Psoas muscle (tissue), 8 donors: ENCODE data around the gene FGGY. TPM values are rescaled to one million over a fixed set of nuclear protein-coding genes. Genes with fewer than 3 reads are reported as not detected.
A peak's percentile ranks its signal among the peaks of the same experiment; 100 is the strongest.

ENCODE experiments used
- ATAC-seq, 4 donors: fragments of 200-7000 bp; cut with Tn5 transposase; one replicate each; pipeline ENCODE4 v1.9.1; 2020; ENCODE audit warnings: moderate library complexity in 3 of 4, mild to moderate bottlenecking in 2 of 4
- DNase-seq, 2 donors: peaks; one replicate each; pipeline ENCODE4 v3.0.0-alpha.2; 2020
- H3K27ac ChIP-seq: fragments of 200-600 bp; one replicate; pipeline ENCODE4 v1.8.0; 2022
- H3K27me3 ChIP-seq, 3 donors: fragments of 200-600 bp in 1 of 3; one replicate each; pipeline versions ENCODE4 v1.6.1 to v1.8.0; 2013 to 2022; ENCODE audit warnings: low read length in 2 of 3, mild to moderate bottlenecking in 2 of 3, moderate library complexity in 1 of 3; ENCODE audit not compliant: insufficient read depth in 3 of 3
- H3K36me3 ChIP-seq, 2 donors: fragments of 200-600 bp in 1 of 2; one replicate each; pipeline versions ENCODE4 v1.6.1 to v1.8.0; 2013 to 2022; ENCODE audit warnings: low read depth in 1 of 2, mild to moderate bottlenecking in 1 of 2, moderate library complexity in 1 of 2; ENCODE audit not compliant: insufficient read depth in 1 of 2
- H3K4me1 ChIP-seq: fragments of 200-600 bp; one replicate; pipeline ENCODE4 v1.8.0; 2022
- H3K4me3 ChIP-seq: fragments of 200-600 bp; one replicate; pipeline ENCODE4 v1.8.0; 2022; ENCODE audit warnings: mild to moderate bottlenecking
- H3K9me3 ChIP-seq: fragments of 200-600 bp; one replicate; pipeline ENCODE4 v1.8.0; 2022
- CTCF ChIP-seq: fragments of 200-600 bp; IDR thresholded peaks from one replicate; pipeline ENCODE4 v1.8.0; 2022; ENCODE audit warnings: antibody characterized with exemption
- WGBS, 3 donors: extraction: QIAGEN DNeasy Blood & Tissue Kit; methylation state at CpG; one replicate each; pipeline versions ENCODE4 v1.1.6 to v1.1.7; 2013; 5-methylcytosine and 5-hydroxymethylcytosine counted together
- intact Hi-C, 2 donors: fragments of 100-400 bp; cut with DNase I; formaldehyde crosslinking; loops; one replicate each; pipeline versions ENCODE4 v1.11.0 to v1.14.2; 2022
- polyA plus RNA-seq, 3 donors: library from polyadenylated mRNA; stranded (reverse); fragments of 200-250 nt; gene quantifications; one replicate each; pipeline ENCODE4 v1.2.3, GENCODE V29; 2013
- total RNA-seq, 4 donors: library from RNA; stranded (reverse); fragmentation: NEBNext Ultra II Directional in 2 of 4; extraction: Animal tissue kit (Norgen Biotek cat#: 25700) in 2 of 4; gene quantifications; one replicate each; pipeline versions ENCODE4 v1.2.1 to v1.2.4, GENCODE V29; 2021 to 2023
- donor health status: healthy with polysubstance abuse.
- donor health status: DM: no; HTN: no; CAD: no; lungs with moderate emphysema.
- donor health status: Bipolar disorder and iron deficiency.
- donor health status: healthy.
- donor health status: DM: yes; HTN: yes; CAD: no.
- donor health status: DM: no; HTN: no; CAD: no.
- donor health status: DM: no; HTN: no; CAD: no.
- donor health status: DM: yes; HTN: yes; CAD: no.

The FGGY gene
- total and polyA plus RNA-seq, 7 donors: 11.9 to 72.2 (median 46.5) TPM

- ATAC-seq (no peak), DNase-seq (no peak)
- Histone ChIP-seq H3K36me3 (no peaks in the 10 kb centered on the region), H3K27ac (peak overlapping the region; percentile 67), H3K4me1 (peaks cover 62% of the 10 kb centered on the region), H3K4me3 (no peak overlapping the region), H3K27me3 (no peaks in the 10 kb centered on the region), H3K9me3 (no peaks in the 10 kb centered on the region)
- 70 to 75% (median 74%) methylated on average over 4 of the region's 4 CpGs for WGBS, 3 donors
- TF ChIP-seq CTCF: no peak
- intact Hi-C loops: no loop called here
Measured at GRCh38 chr1:59408608-59409240, 111.8 kb downstream of the FGGY start.

- intact Hi-C loops: no loop called here
- no peaks in the 10 kb centered on the region for H3K27me3 ChIP-seq
Measured at GRCh38 chr1:59409549-59409948, 112.7 kb downstream of the FGGY start.

GRCh38 chr1:59409986-59410385 is 113.1 kb downstream of the FGGY start:
- H3K4me3 ChIP-seq: no peak overlapping the region
- H3K27me3 ChIP-seq: no peaks in the 10 kb centered on the region
- intact Hi-C loops: loop anchor here in 1 of 2 donors (5.0 kb wide), 1 partner anchor 107 kb away; no protein-coding TSS in a partner anchor
- no peaks in the 10 kb centered on the region for H3K9me3 ChIP-seq
- no peak for TF ChIP-seq CTCF
- peaks cover 69% of the 10 kb centered on the region for H3K4me1 ChIP-seq
- DNase-seq (no peak), ATAC-seq (peak in 3 of 4 donors; percentile 45 to 76 (median 65))
- H3K27ac ChIP-seq: peak overlapping the region; percentile 67
- WGBS, 3 donors: 45 to 60% (median 47%) methylated on average over 2 of the region's 2 CpGs
- no peaks in the 10 kb centered on the region for H3K36me3 ChIP-seq

More at GRCh38 chr1:59409549-59409948, 112.7 kb downstream of the FGGY start:
- DNase-seq (no peak), ATAC-seq (peak in 2 of 4 donors; percentile 6 to 26)
- Histone ChIP-seq H3K4me3 (no peak overlapping the region), H3K4me1 (peaks cover 67% of the 10 kb centered on the region), H3K36me3 (no peaks in the 10 kb centered on the region), H3K27ac (peak overlapping the region; percentile 67), H3K9me3 (no peaks in the 10 kb centered on the region)
- no peak for TF ChIP-seq CTCF

- Histone ChIP-seq H3K9me3 (no peaks in the 10 kb centered on the region), H3K27me3 (no peaks in the 10 kb centered on the region), H3K4me3 (no peak overlapping the region), H3K36me3 (no peaks in the 10 kb centered on the region), H3K4me1 (peaks cover 73% of the 10 kb centered on the region), H3K27ac (peak overlapping the region; percentile 67)
- TF ChIP-seq CTCF: no peak
- no peak for DNase-seq
- ATAC-seq: no peak
- 89 to 96% (median 94%) methylated on average over 2 of the region's 2 CpGs for WGBS, 3 donors
- intact Hi-C loops: loop anchor here in 1 of 2 donors (5.0 kb wide), 1 partner anchor 107 kb away; no protein-coding TSS in a partner anchor
Measured at GRCh38 chr1:59410457-59410856, 113.6 kb downstream of the FGGY start.

GRCh38 chr1:59411147-59411546 is 114.3 kb downstream of the FGGY start:
- Histone ChIP-seq H3K4me3 (no peak overlapping the region), H3K27ac (peak overlapping the region; percentile 67), H3K27me3 (no peaks in the 10 kb centered on the region), H3K36me3 (no peaks in the 10 kb centered on the region), H3K9me3 (no peaks in the 10 kb centered on the region), H3K4me1 (peaks cover 74% of the 10 kb centered on the region)
- no peak for TF ChIP-seq CTCF
- DNase-seq (no peak), ATAC-seq (no peak)
- intact Hi-C loops: loop anchor here in 1 of 2 donors (5.0 kb wide), 1 partner anchor 106 kb away; no protein-coding TSS in a partner anchor
- 58 to 82% (median 58%) methylated on average over 3 of the region's 3 CpGs for WGBS, 3 donors
